GM21576 (cell line): ENCODE data around the gene SEMA4C.

Experiments
- ATAC-seq: cut with Tn5 transposase; IDR thresholded peaks from one replicate; pipeline ENCODE4 v1.9.1; 2021; ENCODE audit warnings: mild to moderate bottlenecking, moderate library complexity; ENCODE audit not compliant: unreplicated experiment

The SEMA4C gene

DNA sequence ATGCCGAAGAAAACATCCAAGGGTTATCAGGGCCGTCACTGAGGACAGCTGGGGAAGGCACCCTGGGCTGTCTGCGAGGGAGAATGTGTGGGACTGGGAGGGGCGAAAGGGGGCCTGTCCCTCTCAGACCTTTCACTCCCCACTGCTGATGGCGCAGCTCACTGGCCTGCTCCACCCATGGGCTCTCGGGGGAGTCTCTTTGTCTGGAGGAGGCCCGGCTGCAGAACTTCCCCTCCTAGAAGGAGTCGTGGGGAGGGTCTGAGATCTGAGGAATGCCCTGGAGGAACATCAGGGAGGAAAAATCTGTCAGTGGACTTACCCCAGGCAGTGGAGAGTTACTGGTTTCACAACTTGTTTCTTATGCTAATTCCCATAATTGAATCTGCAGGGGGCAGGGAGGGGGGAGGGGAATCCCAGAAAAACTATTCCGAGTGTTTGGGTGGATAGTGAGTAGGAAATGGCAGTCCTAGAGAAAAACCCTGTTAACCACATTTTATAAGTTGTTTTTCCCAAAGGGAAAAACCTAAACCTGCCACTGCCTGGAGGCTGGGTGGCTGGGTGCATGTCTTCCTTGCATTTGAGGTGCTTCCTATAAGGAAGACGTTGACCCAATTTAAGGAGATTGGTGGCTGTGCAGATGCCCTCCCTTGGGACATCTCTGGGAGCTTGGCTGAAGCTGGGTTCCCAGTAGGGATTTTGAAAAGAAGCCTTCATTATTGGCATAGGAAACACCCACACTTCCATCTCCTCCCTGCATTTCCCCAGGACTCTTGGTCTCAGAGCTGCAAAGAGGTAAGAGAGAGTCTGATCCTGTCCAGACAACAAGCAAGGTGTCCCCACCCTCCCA is 11.7 kb upstream of the SEMA4C start:
- ATAC-seq = no peak

DNA sequence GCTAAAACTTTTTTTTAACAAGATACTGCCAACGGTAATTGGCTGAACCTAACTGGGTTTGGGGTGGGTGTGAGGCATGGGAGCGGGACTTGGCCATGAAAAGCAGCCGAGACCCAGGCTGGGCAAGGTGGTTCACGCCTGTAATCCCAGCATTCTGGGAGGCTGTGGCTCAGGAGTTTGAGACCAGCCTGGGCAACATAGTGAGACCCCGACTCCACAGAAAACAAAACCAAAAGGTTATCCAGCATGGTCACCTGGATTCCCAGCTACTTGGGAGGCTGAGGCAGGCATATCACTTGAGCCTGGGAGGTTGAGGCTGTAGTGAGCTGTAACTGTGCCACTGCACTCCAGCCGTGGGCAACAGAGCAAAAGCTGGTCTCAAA is 11.0 kb upstream of the SEMA4C start:
- ATAC-seq = no peak

DNA sequence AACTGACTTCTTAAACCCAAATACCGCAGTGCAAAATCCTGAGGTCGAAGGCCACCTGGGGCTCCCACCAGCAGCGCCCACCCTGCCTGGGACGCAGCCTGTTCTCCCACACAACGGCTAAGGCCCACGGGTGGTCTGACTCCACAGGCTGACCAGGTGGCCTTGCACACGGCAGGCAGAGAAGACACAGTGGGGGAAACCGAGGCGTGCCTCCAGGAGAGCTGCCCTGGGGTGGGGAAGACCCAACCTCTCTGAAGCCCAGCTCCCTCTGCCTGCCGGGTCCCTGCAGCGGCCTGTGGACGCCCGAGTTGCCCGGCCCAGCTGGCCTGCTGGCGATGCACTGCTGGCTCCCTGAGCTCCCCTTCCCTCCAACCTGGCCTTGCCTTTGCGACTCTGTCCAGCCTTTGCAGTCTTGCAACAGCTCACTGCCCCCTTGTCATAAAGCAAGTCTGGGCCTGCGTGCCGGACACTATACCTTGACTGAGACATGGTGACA is 9.7 kb upstream of the SEMA4C start:
- ATAC-seq = no peak

DNA sequence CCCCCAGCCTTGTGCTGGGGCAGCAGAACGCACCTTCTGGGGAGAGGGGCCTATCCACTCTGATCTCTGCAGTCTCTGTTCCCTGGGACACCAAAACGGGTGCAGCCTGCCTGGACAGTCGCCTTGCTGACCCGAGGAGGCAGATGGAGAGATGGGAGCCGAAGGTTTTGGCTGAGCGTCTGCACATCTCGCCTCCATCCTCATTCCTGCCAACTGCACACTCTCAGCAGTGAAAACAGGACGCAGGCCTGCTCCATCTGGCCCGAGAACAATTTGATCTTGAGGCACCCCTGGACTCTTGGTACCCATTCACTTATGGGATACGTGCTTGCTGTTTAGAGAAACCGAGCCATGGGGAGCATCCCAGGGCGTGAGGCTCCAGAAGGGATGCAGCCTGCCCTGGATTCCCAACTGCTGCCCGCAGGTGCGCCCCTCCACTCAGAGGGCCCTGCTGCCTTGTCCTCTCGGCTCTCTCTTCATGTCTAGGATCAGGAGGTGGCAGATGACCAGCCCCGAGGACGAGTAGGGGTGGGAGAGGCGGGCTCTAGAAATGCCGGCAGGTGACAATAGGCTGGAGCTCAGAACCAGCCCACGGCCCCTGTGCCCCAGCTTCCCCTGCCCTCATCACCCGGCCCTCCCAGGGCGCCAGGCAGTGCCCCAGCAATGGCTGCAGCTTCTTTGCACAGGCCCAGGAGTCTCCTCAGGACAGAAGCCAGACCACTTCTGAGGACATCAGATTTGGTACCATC is 9.1 kb upstream of the SEMA4C start:
- ATAC-seq = no peak

DNA sequence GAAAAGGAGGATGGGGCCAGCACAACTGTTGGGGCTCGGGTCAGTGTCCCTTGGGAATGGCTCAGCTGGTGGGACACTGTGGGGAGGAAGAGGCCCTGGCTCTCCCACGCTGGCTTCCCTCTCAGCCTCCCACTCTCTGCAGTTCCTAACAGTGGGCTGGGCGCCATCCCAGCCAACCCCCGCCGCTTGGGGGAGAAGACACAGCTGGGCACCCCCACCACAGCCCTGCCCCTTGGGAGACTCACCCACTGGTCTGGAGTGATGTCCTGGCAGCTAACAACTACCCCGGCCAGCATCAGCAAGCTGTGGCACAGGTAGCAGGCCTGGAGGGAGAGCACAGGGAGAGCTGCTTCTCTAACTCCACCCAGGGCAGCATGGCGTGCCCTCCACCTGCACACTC is 8.3 kb upstream of the SEMA4C start:
- ATAC-seq = no peak

DNA sequence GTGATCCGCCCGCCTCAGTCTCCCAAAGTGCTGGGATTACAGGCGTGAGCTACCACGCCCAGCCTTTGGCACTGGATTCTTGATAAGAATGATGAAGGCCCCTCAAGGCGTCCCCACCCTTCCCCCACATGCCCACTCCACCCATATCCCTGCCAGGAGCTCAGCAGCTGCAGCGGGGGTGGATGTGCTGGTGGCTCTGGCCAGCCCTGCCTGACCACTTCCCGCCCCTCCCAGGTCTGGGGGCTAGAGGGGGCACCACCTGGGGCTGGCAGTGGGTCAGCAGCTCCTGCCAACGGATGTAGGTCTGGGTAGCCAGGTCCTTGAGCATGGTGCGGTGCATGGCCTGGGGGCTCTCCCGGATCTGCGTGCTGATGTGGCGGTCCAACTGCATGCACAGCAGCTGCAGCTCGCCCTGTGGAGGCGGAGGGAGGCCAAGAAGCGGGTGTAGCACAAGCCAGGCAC is 7.8 kb upstream of the SEMA4C start:
- no peak for ATAC-seq

DNA sequence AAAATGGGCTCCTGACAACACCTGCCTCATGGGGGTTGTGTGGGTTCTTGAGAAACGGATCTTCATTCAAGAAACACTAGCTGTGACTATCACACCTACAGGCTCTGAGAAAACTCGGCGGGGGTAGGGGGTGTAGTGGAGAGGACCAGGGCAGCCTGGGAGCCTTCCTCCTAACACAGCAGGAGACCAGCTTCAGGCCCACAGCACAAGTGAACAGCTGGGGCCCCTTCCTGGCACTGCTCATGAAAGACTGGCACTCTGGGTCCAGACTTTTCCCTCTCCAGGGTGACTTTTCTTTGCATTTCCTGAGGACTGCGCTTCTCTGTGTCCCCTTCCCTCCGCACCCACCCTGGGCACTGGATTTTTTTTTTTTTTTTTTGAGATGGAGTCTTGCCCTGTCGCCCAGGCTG is 7.2 kb upstream of the SEMA4C start:
- ATAC-seq = no peak

DNA sequence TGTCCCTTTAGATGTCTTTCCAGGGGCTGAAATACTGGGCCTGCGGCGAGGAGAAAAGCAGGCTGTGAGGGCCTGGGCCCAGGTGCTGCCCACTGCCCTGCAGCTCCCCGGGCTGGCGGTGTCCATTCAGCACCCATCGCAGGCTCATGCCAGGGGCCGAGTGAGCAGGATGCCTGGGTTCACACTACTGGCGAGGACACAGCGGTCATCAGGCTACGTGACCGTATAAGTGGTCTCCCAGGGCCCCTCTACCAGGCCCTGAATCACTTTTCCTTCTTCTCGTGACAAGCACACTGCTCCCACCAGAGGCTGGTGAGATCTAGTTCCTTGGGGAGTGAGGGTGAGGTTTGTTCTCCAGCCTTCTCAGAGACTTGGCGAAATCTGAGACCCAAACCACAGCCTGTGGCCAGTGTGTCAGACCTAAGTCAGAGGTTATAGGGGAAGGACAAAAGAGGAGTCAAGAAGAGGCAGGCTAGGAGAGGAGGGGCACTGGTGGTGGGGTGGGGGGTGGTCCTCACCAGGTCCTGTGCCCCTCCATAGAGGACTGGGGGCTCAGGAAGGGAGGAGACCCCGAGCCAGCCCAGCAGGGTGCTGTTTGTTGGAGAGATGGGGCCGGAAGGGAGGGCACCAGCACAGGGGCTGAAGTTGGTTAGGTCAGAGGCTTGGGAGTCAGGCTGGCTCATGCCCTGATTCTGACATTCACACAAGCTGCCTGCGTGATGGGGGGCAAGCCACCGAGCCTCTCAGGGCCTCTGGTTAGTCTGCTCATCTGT is 6.6 kb upstream of the SEMA4C start:
- no peak for ATAC-seq

DNA sequence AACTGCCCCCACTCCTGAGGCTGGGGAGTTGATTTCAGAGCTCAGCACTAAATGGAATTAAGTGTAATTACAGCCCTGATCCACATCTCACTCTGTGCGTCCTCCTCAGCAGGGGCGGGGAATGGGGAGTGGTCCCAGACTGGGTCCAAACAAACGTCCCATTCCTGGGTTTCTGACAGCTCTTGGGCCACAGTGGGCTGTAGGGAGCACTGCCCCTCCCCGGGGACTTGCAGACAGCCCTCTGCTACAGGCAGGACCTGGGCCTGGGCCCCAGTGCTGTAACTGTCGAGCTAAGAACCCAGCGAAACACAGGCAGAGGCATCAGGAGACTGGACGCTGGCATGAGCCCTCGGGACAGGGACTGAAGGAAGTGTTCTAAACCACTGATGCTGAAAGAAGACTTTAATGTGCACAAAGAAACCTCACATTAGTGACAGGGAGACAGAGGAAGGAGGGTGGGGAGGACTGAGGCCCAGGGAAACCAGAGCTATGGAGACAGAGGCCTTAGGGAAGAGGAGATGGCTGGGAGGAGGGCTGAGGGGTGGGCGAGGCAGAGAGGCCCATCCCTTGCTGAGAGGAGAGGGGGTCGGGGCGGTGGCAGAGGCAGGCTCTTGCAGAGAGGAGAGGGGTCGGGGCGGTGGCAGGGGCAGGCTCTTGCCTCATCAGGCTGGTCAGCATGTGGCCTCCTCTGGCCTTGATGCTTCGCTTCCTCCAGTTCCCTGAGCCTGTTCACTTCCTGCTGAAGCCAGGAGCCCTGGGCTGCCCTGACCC is 5.8 kb upstream of the SEMA4C start:
- no peak for ATAC-seq

DNA sequence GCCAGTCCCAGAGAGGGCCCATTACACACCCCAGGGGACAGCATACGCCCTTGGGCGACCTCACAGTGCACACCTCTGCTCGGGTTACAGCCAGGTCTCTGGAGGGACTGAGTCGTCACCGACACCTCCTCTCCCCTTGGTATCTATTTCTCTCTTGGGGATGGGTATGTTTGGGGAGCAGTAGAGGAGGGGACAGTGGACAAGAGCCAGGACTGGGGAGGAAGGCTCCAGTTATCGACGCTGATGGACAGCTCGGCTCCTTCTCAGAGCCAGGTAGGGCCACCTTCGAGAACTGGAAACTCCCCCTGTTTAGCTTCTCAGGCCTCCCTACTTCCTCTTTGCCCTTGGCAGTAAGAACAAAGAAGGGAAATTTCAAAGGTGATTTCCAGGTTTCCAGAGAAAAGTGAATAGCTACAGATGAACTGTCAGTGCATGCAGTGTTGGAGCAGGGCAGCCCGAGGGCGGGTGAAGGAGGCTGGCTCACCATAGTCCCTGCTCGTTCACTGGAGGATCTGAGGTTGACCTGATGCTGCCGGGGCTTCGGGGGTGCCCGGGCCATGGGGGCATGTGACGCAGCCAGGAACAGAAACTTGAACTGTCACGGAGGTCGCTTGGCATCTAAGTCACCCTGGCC is 4.4 kb upstream of the SEMA4C start:
- peak; percentile 52 for ATAC-seq

DNA sequence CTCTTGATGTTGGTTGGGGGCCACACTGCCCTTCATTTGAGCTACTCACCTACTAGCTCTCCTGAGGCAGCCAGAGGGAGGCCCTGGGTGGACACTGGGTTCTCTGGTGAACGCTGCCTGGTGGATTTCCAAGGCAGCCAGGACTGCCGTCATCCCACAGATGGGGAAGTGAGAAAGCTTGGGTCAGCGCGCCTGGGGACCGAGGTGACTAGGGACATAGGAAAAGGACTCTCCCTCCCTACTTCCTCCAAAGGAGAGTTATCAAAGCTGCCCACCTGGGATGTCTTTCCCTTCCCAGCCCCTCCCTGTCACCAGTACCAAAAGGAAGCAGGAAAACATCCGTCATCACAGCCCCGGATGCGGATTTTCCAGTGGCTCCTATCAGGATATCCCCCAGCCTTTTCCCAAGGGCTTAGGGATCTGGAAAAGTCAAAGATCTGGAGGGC is 3.8 kb upstream of the SEMA4C start:
- no peak for ATAC-seq

DNA sequence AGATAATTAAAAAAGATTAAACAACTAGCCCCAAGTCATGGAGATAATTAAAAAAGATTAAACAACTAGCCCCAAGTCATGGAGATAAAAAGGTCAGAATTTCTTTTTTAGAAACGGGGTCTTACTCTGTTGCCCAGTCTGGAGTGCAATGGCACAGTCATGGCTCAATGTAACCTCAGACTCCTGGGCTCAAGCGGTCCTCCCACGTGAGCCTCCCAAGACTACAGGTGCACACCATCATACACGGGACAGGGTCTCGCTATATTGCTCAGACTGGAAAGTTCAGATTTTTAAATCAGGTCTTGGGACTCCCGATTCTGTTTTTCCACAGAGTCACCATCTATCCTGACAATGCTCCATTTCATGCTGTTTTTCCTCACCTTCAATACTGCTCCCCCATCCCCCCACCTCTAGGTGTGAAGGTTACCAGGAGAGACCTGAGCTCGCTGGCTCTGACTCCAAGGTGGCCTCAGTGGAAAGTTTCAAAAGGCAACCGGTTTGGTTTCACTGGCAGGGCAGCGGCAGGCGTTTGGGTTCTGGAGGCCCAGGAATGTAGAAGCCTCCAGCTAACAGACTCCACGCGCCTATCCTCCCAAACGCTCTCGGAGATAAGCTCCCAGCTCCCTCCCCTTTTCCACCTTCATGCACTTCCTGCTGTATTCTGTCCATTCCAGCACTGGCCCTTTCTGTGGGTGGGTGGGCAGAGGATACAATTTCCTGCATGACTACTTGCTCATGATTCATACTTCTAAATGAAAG is 2.9 kb upstream of the SEMA4C start:
- ATAC-seq = no peak

DNA sequence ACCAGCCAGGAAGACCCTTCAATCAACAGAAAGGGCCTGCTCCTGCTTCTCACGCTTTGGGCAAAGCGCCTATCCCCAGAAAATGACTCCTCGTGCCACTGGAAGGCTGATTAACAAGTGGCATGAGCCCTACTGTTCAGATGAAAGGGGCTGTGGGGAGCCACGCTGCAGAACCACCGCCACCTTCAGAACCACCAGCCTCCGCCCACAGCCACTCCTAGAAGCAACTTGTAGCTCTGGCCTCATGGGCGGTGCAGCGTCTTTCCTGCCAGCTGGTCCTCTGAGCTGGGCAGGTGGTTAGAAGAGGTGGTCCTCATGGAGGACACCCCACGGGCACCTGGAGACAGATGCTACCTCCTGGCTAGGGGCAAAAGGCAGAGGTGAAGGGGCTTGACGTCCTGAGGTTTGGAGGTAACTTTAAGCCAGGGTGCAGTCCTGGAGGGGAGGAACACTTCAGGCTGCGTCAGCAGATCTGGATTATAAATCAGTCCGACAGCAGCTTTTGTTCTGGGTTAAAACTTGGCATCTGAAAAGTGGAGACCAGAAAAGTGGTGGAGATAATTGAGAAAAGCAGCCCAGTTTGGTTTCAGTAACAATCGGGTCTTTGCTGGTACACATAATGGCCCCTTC is 861 bp upstream of the SEMA4C start:
- ATAC-seq = no peak

DNA sequence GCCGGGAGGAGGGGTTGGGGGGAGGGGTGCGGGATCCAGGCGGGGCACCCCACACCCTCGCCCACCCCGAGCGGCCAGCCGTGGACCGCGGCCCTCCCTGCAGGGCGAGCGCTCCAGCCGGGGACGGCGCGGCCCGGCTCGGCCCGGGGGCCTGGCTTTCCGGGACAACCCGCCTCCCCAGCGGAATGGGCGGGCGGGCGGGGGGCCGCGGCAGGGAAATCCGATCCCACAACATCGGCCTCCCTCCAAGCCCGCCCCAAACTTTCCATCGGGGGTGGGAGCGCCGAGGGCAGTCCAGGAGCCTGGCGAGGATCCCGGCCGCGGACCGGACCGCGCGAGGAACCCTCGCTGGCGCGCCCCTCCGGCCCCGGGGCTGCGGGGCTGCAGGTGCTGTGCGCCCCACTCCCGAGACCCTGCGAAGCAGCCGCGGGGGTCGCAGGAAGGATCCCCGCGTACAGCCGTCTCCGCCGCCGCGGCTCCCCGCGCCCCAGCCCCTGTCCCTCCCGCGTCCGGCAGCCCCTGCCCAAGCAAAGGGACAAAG is 529 bp downstream of the SEMA4C start:
- ATAC-seq = no peak

DNA sequence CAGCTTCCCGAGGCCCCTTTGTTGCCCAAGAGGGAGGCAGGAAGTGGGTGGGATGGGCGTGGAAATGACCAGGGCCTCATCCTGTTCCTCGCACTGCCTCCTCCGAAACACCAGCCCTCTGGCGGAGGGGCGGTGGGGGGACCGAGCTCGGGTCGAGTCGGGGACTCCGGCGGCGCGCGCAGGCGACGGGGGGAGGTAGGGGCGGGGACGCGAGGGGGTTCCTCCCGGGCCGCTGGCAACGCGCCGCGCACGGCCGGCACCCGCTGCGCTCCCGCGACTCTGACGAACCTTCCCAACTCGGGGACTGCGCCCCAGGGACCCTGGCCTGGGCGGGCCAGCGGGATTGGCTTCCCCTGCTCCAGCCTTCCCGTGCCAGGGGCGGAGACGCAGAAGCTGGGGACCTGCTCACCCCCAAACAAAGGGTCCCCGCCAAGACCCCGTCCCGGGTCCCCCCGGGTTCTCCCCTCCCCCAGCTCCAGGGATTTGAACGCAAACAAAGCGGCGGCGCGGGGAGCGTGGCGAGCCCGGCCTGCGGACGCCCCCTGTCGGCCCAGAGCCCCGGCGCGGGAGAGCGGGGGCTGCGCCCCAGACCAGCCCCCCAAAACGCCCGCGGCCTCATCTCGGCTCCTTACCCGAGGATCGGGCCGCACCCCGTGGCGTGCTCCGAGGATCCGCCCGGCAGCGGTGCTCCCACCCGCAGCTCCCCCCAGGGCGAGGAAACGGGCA is 1.2 kb downstream of the SEMA4C start:
- ATAC-seq = peak; percentile 39

DNA sequence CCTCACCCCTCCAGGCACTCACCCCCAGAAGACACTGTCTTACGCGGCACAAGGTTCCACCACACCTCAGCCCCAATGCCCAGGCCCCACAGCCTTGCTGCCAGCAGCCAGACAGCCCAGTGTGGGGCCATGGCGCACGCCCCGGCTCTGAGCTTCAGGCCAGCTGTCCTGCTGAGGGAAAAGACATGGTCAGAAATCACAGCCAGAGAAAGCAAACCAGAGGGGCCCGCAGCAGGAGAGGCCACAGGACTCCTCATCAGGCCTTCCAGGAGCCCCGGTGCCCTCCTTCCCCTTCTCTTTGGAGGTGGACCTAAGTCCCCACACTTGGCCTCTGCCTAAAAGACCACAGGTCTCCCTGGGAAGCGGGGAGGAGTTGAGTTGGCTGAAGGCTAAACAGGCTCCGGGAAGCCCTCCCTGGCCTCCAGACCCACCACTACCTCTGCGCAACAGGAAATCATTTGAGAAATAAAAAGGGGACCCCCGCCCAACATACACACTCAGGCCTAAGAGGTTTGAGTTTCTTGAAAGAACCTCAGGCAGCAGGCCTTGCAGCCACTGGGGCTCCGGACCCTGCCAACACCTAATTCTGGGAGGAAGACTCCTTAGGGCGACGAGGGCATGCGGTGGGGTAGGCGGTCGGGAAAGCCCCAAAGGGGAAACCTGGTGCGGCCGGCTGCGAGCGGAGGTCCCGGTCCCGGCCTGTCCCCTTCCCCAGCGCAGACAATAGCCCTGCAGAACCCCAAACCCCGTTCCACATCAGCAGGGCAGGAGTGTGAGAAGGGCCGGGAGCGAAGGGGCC is 1.9 kb downstream of the SEMA4C start:
- peak; percentile 11 for ATAC-seq
